Glutamatergic neuron (in vitro differentiated cells): ENCODE data around the gene TCF12. TPM values are rescaled to one million over a fixed set of nuclear protein-coding genes. Genes with fewer than 3 reads are reported as not detected.
"Not testable (repeated sequence)": the region's sequence is repeated elsewhere in the genome, so short reads cannot be mapped to it uniquely, and the experiment has no call there.

Experiments
- DNase-seq: peaks from one replicate; pipeline ENCODE4 v3.0.0; 2022
- H3K27ac Mint-ChIP-seq: one replicate; pipeline ENCODE4 v1.8.0; 2020; ENCODE audit warnings: mild to moderate bottlenecking, mixed read lengths, inconsistent platforms; ENCODE audit not compliant: unreplicated experiment
- H3K27me3 Mint-ChIP-seq: one replicate; pipeline ENCODE4 v1.8.0; 2020; ENCODE audit warnings: mild to moderate bottlenecking, moderate library complexity, mixed read lengths, inconsistent platforms; ENCODE audit not compliant: unreplicated experiment
- H3K36me3 Mint-ChIP-seq: one replicate; pipeline ENCODE4 v1.8.0; 2020; ENCODE audit warnings: mild to moderate bottlenecking, mixed read lengths, inconsistent platforms; ENCODE audit not compliant: unreplicated experiment
- H3K4me1 Mint-ChIP-seq: one replicate; pipeline ENCODE4 v1.8.0; 2020; ENCODE audit warnings: mild to moderate bottlenecking, low read depth, mixed read lengths, inconsistent platforms; ENCODE audit not compliant: unreplicated experiment
- H3K4me3 Mint-ChIP-seq: one replicate; pipeline ENCODE4 v1.8.0; 2020; ENCODE audit warnings: mild to moderate bottlenecking, mixed read lengths, inconsistent platforms; ENCODE audit not compliant: unreplicated experiment
- H3K9me3 Mint-ChIP-seq: one replicate; pipeline ENCODE4 v1.8.0; 2020; ENCODE audit warnings: mild to moderate bottlenecking, moderate library complexity, mixed read lengths, inconsistent platforms; ENCODE audit not compliant: unreplicated experiment
- total RNA-seq: library from RNA; stranded (reverse); fragmentation: NEBNext Ultra II Directional; extraction: Animal tissue kit (Norgen Biotek cat#: 25700); gene quantifications from one replicate; pipeline ENCODE4 v1.2.1, GENCODE V29; 2021; ENCODE audit not compliant: unreplicated experiment
- TF ChIP-seq, protein P1 (sequence below): fragments of 200-600 bp; sonication (generic); IDR thresholded peaks from one replicate; pipeline ENCODE4 v1.5.0; 2021; ENCODE audit not compliant: partially characterized antibody, unreplicated experiment

TCF12 gene
- total RNA-seq, 1 donor from 2014 or later: 140 TPM

DNA sequence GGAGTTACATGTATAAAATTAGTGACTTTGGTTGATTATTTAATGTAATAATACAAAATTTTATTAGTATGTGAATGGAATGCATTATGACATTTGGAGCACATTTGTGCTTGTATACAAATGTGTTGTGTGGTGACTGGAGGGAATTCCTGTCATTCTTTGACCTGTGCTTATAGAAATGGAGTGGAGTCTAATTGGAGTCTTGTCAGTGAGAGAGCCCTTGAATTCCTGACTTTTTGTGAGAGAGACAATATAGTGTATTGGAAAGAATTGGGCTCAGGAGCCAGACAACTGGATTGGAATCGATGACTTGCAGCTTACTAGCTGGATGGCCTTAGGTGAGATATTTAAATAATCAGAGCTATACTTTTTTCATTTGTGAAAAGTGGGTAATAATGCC is 9.4 kb downstream of the TCF12 start:
- peaks cover 26% of the 10 kb centered on the region for H3K4me1 Mint-ChIP-seq
- H3K36me3 Mint-ChIP-seq: no peaks in the 10 kb centered on the region
- H3K27ac Mint-ChIP-seq: no peak overlapping the region
- no peak for DNase-seq
- TF ChIP-seq, protein P1, sequence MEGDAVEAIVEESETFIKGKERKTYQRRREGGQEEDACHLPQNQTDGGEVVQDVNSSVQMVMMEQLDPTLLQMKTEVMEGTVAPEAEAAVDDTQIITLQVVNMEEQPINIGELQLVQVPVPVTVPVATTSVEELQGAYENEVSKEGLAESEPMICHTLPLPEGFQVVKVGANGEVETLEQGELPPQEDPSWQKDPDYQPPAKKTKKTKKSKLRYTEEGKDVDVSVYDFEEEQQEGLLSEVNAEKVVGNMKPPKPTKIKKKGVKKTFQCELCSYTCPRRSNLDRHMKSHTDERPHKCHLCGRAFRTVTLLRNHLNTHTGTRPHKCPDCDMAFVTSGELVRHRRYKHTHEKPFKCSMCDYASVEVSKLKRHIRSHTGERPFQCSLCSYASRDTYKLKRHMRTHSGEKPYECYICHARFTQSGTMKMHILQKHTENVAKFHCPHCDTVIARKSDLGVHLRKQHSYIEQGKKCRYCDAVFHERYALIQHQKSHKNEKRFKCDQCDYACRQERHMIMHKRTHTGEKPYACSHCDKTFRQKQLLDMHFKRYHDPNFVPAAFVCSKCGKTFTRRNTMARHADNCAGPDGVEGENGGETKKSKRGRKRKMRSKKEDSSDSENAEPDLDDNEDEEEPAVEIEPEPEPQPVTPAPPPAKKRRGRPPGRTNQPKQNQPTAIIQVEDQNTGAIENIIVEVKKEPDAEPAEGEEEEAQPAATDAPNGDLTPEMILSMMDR: no peak
- H3K4me3 Mint-ChIP-seq: peak overlapping the region; percentile 5
- peaks cover 3% of the 10 kb centered on the region for H3K9me3 Mint-ChIP-seq
- H3K27me3 Mint-ChIP-seq: no peaks in the 10 kb centered on the region

DNA sequence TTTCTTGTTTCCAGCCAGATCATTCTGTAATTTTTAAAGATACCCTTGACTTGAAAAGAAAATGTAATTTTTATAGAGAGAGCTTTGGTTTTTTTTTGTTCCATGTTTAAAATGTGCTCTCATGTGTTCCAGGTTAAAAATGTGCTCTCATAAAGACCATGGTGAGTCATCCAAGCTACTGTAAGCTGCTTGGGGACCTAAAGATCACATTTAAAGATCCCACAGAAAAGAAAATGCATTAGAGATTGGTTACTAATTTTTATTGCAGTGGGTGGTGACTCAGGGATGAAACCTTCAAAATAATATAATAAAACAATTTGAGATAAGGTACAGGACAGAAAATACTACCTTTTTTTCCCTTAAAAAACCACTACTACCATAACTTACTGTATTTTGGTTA is 11.0 kb downstream of the TCF12 start:
- H3K27ac Mint-ChIP-seq: no peak overlapping the region
- H3K4me1 Mint-ChIP-seq: peaks cover 23% of the 10 kb centered on the region
- H3K36me3 Mint-ChIP-seq: no peaks in the 10 kb centered on the region

DNA sequence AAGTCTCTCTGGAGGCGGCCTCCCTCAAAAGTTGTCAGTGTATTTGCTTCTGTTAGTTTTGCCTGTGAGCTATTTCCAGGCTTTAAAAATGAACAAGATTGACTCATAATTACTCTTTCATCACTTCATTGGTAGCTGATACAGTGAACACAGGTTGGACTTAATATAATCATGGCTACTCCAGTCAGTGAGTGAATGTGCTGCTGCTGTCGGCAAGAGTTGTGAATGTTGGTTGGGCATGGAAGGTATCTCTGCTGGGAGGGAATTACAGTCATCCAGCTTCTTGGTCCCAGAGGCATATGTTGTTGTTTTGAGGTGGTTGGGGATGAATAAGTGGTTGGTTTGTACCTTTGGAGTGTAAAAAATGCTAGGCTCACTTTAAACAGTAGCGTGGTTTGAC is 11.5 kb downstream of the TCF12 start:
- H3K27me3 Mint-ChIP-seq: no peaks in the 10 kb centered on the region
- no peak overlapping the region for H3K27ac Mint-ChIP-seq
- H3K36me3 Mint-ChIP-seq: no peaks in the 10 kb centered on the region
- DNase-seq: no peak
- H3K9me3 Mint-ChIP-seq: peaks cover 3% of the 10 kb centered on the region
- H3K4me3 Mint-ChIP-seq: no peak overlapping the region
- TF ChIP-seq, protein P1: no peak
- peaks cover 24% of the 10 kb centered on the region for H3K4me1 Mint-ChIP-seq

More for the DNA sequence above, 11.0 kb downstream of the TCF12 start:
- no peak overlapping the region for H3K4me3 Mint-ChIP-seq
- DNase-seq: no peak
- H3K9me3 Mint-ChIP-seq: peaks cover 3% of the 10 kb centered on the region
- TF ChIP-seq, protein P1: no peak
- H3K27me3 Mint-ChIP-seq: no peaks in the 10 kb centered on the region

DNA sequence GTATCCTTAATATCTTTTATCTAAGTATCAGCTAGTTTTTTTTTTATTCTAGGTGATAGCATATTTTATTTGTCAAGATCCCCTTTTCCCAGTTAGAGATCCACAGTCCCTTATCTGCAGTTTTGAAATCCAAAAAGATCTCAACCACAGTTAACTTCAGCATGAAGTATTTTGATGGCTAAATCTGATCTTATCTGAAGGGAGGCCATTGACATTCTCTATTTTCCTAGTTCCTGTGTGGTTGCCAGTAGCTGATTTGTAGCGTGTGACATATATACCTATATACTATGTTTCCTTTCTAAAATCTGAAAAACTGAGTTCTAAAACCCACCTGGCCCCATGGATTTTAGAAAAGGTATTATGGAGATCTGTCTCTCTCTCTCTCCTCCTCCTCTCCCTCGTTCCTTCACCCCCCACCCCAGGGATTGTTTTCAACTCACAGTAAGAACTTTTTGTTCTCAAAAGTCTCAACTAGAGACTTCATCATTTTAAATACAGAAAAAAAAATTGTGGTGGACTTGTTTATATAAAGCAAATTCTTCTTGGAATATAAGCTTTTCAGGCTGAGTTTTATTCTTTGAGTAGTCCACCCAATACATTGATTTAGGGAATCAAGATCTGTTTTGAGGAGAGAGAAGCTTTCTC is 12.3 kb downstream of the TCF12 start:
- H3K36me3 Mint-ChIP-seq: no peaks in the 10 kb centered on the region
- peaks cover 2% of the 10 kb centered on the region for H3K9me3 Mint-ChIP-seq
- no peak overlapping the region for H3K4me3 Mint-ChIP-seq
- TF ChIP-seq, protein P1: no peak
- H3K27ac Mint-ChIP-seq: no peak overlapping the region
- H3K27me3 Mint-ChIP-seq: no peaks in the 10 kb centered on the region
- H3K4me1 Mint-ChIP-seq: peaks cover 24% of the 10 kb centered on the region
- no peak for DNase-seq

DNA sequence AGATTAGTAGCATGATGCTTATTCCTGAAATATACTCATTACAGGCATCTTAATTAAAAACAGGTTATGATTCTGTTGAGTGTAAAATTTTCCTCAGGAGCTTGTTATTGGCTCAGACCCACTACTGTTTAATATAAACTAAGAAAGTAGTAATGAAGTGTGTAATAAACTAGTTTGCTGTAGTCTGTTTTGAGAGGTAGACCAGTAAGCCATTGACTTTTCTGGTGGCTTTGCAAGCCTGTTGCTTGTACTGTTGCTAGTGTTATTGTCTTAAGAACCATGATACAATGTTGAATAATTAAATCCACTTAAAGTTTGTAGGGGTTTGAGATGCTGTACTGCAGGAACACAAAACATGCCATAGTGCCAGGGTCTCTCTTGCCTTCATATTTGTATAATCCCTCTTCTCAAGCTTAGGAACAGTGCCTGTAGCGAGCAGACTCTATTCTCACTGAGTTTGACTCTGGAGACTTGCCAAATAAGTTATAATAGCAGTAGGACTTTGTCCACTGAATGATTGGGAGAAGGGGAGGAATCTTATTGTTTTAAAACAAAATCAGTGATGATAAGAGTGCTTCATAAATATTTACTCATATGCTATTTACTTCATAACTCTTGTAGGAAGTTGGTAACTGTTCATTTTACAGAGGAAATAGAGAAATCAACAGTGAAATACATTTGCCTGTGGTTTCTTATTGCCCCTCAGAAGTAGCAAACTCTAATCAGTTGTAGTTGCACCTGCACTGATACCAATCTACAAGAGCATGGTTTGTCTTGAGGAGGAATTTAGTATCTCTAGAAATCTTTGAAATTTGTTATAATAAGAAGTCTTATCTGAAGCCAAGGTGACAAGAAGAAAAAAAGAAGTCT is 13.4 kb downstream of the TCF12 start:
- Mint-ChIP-seq H3K27me3 (no peaks in the 10 kb centered on the region), H3K4me3 (no peak overlapping the region), H3K4me1 (peaks cover 18% of the 10 kb centered on the region), H3K36me3 (peaks cover 8% of the 10 kb centered on the region), H3K27ac (no peak overlapping the region), H3K9me3 (peaks cover 9% of the 10 kb centered on the region)
- TF ChIP-seq, protein P1: no peak
- DNase-seq: no peak

DNA sequence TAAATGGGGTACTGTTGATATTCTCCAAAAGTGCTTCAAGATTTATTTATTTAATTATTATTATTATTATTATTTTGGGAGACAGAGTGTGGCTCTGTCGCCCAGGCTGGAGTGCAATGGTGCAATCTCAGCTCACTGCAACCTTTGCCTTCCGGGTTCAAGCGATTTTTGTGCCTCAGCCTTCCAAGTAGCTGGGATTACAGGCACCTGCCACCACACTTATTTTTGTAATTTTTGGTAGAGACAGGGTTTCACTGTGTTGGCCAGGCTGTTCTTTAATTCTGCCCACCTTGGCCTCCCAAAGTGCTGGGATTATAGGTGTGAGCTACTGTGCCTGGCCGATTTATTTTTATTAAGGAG is 14.0 kb downstream of the TCF12 start:
- not testable (repeated sequence) for DNase-seq, H3K36me3 Mint-ChIP-seq, H3K9me3 Mint-ChIP-seq, H3K27me3 Mint-ChIP-seq, H3K27ac Mint-ChIP-seq, H3K4me3 Mint-ChIP-seq
- peaks cover 14% of the 10 kb centered on the region for H3K4me1 Mint-ChIP-seq
